ENCODE results near the gene NDUFA13. TPM values are rescaled to one million over a fixed set of nuclear protein-coding genes. Genes with fewer than 3 reads are reported as not detected.
A peak's percentile ranks its signal among the peaks of the same experiment; 100 is the strongest.

Gene NDUFA13
- total and polyA plus RNA-seq, 2 experiments from 2014 or later: 119 to 843 TPM

DNA sequence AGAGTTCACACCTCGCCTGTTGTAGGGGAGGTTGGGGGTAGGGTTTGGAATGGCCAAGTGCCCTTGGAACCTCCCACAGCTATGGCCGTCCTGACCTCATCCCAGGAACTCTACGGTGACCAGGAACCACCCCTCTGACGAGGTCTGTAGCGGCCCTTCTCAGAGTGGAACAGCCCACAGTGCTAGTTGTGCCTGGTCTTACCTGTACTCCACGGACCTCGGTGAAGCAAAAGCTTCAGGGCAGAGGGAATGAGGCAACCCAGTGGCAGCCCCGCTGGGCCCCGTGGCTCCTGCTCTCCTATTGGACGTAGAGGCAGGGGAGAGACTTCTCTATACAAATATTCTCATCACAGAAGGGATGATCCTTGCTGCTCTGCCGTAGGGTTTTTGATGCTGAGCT is 7.8 kb upstream of the NDUFA13 start:
- H3K36me3 ChIP-seq: peaks cover 27% of the 10 kb centered on the region
- H3K27ac ChIP-seq: no peak overlapping the region
- H3K9me3 ChIP-seq (ENCODE audit: low read depth): no peaks in the 10 kb centered on the region
- no peaks in the 10 kb centered on the region for H3K4me1 ChIP-seq (ENCODE audit: low read depth)
- no peak overlapping the region for H3K4me3 ChIP-seq
- H3K27me3 ChIP-seq: no peaks in the 10 kb centered on the region
- no peak for DNase-seq (ENCODE audit: low read depth in 1 of 2, low spot score in 1 of 2)
- TF ChIP-seq, protein P1, sequence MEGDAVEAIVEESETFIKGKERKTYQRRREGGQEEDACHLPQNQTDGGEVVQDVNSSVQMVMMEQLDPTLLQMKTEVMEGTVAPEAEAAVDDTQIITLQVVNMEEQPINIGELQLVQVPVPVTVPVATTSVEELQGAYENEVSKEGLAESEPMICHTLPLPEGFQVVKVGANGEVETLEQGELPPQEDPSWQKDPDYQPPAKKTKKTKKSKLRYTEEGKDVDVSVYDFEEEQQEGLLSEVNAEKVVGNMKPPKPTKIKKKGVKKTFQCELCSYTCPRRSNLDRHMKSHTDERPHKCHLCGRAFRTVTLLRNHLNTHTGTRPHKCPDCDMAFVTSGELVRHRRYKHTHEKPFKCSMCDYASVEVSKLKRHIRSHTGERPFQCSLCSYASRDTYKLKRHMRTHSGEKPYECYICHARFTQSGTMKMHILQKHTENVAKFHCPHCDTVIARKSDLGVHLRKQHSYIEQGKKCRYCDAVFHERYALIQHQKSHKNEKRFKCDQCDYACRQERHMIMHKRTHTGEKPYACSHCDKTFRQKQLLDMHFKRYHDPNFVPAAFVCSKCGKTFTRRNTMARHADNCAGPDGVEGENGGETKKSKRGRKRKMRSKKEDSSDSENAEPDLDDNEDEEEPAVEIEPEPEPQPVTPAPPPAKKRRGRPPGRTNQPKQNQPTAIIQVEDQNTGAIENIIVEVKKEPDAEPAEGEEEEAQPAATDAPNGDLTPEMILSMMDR (IDR thresholded peaks at IDR 0.05; ENCODE audit: low read depth, low read length): no peak

DNA sequence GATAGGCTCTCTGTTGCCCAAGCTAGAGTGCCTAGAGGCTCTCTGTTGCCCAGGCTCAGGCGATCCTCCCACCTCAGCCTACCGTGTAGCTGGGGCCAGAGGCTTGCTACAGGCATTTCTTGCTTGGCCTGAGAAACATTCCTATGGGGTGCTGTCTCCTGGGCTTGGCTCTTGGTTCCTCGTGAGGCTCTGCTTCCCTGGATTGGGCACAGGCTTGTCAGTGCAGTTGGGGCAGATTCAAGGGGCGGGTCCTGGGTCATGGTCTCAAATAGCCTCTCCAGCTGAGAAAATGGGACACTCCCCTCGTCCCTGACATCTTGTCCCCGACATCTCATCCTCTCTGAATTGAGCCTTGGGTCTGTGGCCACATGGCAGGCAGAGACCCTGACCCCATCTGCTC is 5.6 kb upstream of the NDUFA13 start:
- no peaks in the 10 kb centered on the region for H3K4me1 ChIP-seq (ENCODE audit: low read depth)
- peak in 1 of 2 donors; percentile 20 for DNase-seq (ENCODE audit: low read depth in 1 of 2, low spot score in 1 of 2)
- TF ChIP-seq, protein P1 (IDR thresholded peaks at IDR 0.05; ENCODE audit: low read depth, low read length): no peak
- no peak overlapping the region for H3K27ac ChIP-seq
- H3K27me3 ChIP-seq: no peaks in the 10 kb centered on the region
- H3K36me3 ChIP-seq: peaks cover 12% of the 10 kb centered on the region
- no peak overlapping the region for H3K4me3 ChIP-seq
- no peaks in the 10 kb centered on the region for H3K9me3 ChIP-seq (ENCODE audit: low read depth)

DNA sequence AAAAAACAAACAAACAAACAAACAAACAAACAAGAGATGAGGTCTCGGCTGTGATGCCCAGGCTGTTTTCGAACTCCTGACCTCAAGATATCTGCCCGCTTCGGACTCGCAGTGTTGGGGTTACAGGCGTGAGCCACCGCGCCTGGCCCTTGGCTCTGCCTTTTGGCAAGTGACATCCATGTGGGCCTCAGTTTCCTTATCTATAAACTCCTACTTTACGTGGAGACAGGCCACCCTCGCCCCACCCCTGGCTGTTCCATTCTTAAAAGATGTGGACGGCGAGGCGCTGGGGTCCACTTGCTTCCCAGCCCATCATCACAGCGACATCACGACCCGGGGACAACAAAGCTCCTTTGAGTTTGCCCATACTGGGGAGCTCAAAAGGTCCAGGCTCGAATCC is 2.3 kb upstream of the NDUFA13 start:
- TF ChIP-seq, protein P1 (IDR thresholded peaks at IDR 0.05; ENCODE audit: low read depth, low read length): no peak
- no peaks in the 10 kb centered on the region for H3K9me3 ChIP-seq (ENCODE audit: low read depth)
- no peak overlapping the region for H3K4me3 ChIP-seq
- H3K4me1 ChIP-seq (ENCODE audit: low read depth): peaks cover 4% of the 10 kb centered on the region
- H3K36me3 ChIP-seq: no peaks in the 10 kb centered on the region
- no peak for DNase-seq (ENCODE audit: low read depth in 1 of 2, low spot score in 1 of 2)
- no peak overlapping the region for H3K27ac ChIP-seq
- H3K27me3 ChIP-seq: no peaks in the 10 kb centered on the region

DNA sequence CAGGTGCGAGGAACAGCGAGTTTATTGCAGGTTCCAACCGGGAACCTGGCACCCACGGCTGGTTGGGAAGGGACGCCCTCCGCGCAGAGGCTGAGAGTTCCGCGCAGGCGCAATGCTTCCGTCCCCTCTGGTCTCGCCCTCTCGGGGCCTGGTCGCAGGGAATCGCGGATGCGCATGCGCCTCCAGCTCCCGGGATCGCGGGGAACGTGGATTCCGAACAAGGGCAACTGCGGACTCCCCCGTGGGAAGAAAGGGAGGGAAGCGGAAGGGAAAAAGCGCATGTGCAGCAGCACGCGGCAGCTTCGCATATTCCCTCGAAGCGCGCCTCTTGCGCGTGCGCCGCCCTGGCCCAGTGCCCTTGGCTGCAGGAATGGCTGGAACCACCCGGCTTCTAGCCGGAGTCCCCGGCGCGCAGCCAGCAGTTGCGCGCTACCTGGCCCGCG is 1.8 kb upstream of the NDUFA13 start:
- Histone ChIP-seq H3K9me3 (ENCODE audit: low read depth) (no peaks in the 10 kb centered on the region), H3K27me3 (no peaks in the 10 kb centered on the region), H3K36me3 (no peaks in the 10 kb centered on the region), H3K27ac (no peak overlapping the region), H3K4me1 (ENCODE audit: low read depth) (peaks cover 4% of the 10 kb centered on the region), H3K4me3 (no peak overlapping the region)
- TF ChIP-seq, protein P1 (IDR thresholded peaks at IDR 0.05; ENCODE audit: low read depth, low read length): no peak
- DNase-seq (ENCODE audit: low read depth in 1 of 2, low spot score in 1 of 2): peak in 1 of 2 donors; percentile 89

DNA sequence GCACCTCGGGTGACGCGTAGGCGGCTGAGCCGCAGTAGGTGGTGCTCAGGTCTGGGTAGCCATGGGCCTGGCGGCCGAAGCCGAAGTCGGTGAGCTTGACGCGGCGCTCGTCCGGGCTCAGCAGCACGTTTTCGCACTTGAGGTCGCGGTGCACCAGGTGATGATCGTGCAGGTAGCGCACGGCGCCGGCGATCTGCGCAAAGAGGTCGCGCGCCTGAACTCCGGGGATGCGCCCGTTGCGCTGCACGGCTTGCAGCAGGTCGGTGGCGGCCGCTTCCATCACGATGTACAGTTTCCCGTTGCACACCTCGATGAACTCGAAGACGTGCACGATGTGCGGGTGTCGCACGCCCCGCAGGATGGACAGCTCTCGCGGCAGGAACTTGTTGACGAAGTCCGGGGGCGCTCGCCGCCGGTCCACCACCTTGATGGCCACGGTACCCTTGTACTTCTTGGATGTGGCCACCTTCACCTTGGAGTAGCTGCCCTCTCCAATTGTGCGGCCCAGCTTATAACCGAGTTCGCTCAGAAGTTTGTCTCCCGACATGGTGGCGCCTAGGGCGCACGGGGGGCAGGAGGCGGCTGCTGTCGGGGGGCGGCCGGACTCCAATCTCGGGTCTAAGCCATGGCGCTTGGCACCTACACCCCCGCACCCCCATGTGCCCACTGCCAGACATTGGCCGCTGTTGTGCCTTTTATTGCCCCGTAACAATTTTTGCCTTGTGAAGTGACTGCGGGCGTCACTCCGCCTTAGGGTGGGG is 964 bp upstream of the NDUFA13 start, which contains the start of gene TSSK6:
TSS of gene TSSK6 (minus strand) at position 668 of the 761 bp plus-strand sequence. CDS start at position 547, 121 bp downstream.
- DNase-seq (ENCODE audit: low read depth in 1 of 2, low spot score in 1 of 2): no peak
- Histone ChIP-seq H3K36me3 (no peaks in the 10 kb centered on the region), H3K27ac (peak within 1 kb of the TSS; percentile 64), H3K9me3 (ENCODE audit: low read depth) (no peaks in the 10 kb centered on the region), H3K4me1 (ENCODE audit: low read depth) (peaks cover 4% of the 10 kb centered on the region), H3K27me3 (no peaks in the 10 kb centered on the region), H3K4me3 (peak within 1 kb of the TSS; percentile 66)
- TF ChIP-seq, protein P1 (IDR thresholded peaks at IDR 0.05; ENCODE audit: low read depth, low read length): no peak

Data from cardiac muscle cell (in vitro differentiated cells and primary cell).